Adipocyte (in vitro differentiated cells): ENCODE data around the gene PI16.
"Not testable (repeated sequence)": the region's sequence is repeated elsewhere in the genome, so short reads cannot be mapped to it uniquely, and the experiment has no call there.

Source experiments
- DNase-seq: peaks from one replicate; pipeline ENCODE4 v3.0.0-alpha.2; 2015; ENCODE audit warnings: low read depth
- H3K27me3 ChIP-seq: replicated peaks from 2 replicates; pipeline ENCODE4 v1.7.0; 2013; ENCODE audit warnings: mild to moderate bottlenecking, low read length, moderate library complexity; ENCODE audit not compliant: control insufficient read depth, insufficient read depth
- H3K36me3 ChIP-seq: 2 replicates; pipeline ENCODE4 v1.7.0; 2013; ENCODE audit warnings: low read length, mild to moderate bottlenecking, moderate library complexity; ENCODE audit not compliant: control insufficient read depth, insufficient read depth, severe bottlenecking
- H3K4me1 ChIP-seq: 2 replicates; pipeline ENCODE4 v1.7.0; 2013; ENCODE audit warnings: mild to moderate bottlenecking, low read length, moderate library complexity; ENCODE audit not compliant: control insufficient read depth, insufficient read depth
- H3K4me3 ChIP-seq: 2 replicates; pipeline ENCODE4 v1.7.0; 2013; ENCODE audit warnings: mild to moderate bottlenecking, low read length, moderate library complexity
- H3K9ac ChIP-seq: 2 replicates; pipeline ENCODE4 v1.7.0; 2013; ENCODE audit warnings: mild to moderate bottlenecking, low read length, moderate library complexity
- H3K9me3 ChIP-seq: 2 replicates; pipeline ENCODE4 v1.7.0; 2013; ENCODE audit warnings: mild to moderate bottlenecking, low read length, moderate library complexity; ENCODE audit not compliant: control insufficient read depth

Gene PI16

DNA sequence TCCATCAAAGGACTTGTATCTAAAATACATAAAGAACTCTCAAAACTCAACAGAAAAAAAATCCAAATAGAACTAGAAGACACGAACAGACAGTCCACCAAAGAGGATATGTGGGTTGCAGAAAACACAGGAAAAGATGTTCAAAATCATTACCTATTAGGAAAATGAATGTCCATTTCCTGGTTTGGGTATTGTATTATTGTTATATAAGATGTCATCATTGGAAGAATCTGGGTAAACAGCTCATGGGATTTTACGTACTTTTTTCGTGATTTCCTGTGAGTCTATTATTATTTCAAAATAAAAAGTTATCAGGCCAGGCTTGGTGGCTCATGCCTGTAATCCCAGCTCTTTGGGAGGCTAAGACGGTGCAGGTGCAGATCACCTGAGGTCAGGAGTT is 9.2 kb upstream of the PI16 start:
- H3K9me3 ChIP-seq: no peaks in the 10 kb centered on the region
- no peaks in the 10 kb centered on the region for H3K4me1 ChIP-seq
- no peaks in the 10 kb centered on the region for H3K36me3 ChIP-seq
- DNase-seq: no peak
- no peak overlapping the region for H3K9ac ChIP-seq
- H3K27me3 ChIP-seq: peaks cover 14% of the 10 kb centered on the region
- no peak overlapping the region for H3K4me3 ChIP-seq

GRCh38 chr6:36946526-36946925 is 8.0 kb upstream of the PI16 start:
- no peaks in the 10 kb centered on the region for H3K4me1 ChIP-seq
- peaks cover 14% of the 10 kb centered on the region for H3K27me3 ChIP-seq
- H3K36me3 ChIP-seq: no peaks in the 10 kb centered on the region
- no peaks in the 10 kb centered on the region for H3K9me3 ChIP-seq
- DNase-seq: no peak
- no peak overlapping the region for H3K4me3 ChIP-seq
- H3K9ac ChIP-seq: no peak overlapping the region

GRCh38 chr6:36947570-36948351 is 6.8 kb upstream of the PI16 start:
- H3K36me3 ChIP-seq: no peaks in the 10 kb centered on the region
- no peak overlapping the region for H3K4me3 ChIP-seq
- H3K9me3 ChIP-seq: no peaks in the 10 kb centered on the region
- DNase-seq: no peak
- no peaks in the 10 kb centered on the region for H3K4me1 ChIP-seq
- H3K27me3 ChIP-seq: peaks cover 14% of the 10 kb centered on the region
- H3K9ac ChIP-seq: no peak overlapping the region

GRCh38 chr6:36949076-36949475 is 5.5 kb upstream of the PI16 start:
- peaks cover 14% of the 10 kb centered on the region for H3K27me3 ChIP-seq
- H3K9me3 ChIP-seq, H3K4me3 ChIP-seq, DNase-seq, H3K36me3 ChIP-seq, H3K9ac ChIP-seq, H3K4me1 ChIP-seq: not testable (repeated sequence)

DNA sequence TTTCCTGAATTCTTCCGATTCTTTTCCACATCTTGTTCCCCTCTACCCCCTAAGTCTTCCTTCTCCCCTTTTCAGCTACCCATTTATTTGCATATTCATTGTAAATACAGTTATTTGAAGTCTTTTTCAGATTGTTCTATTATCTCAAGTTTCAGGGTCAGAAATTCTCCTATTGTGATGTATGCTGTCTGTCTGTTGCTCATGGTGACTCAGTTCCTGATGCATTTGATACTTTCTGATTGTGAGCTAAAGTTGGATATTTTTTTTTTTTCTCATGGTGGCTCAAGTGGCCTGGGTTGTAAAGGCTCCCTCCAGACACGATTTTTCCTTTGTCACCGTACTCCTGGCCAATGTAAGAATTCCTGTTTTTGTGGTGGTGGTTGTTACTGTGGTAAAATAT is 4.9 kb upstream of the PI16 start:
- no peaks in the 10 kb centered on the region for H3K9me3 ChIP-seq
- no peaks in the 10 kb centered on the region for H3K4me1 ChIP-seq
- peak; percentile 34 for DNase-seq
- H3K9ac ChIP-seq: no peak overlapping the region
- H3K36me3 ChIP-seq: no peaks in the 10 kb centered on the region
- H3K4me3 ChIP-seq: no peak overlapping the region
- peaks cover 12% of the 10 kb centered on the region for H3K27me3 ChIP-seq

GRCh38 chr6:36953931-36954261 is 642 bp upstream of the PI16 start:
- Histone ChIP-seq H3K36me3 (no peaks in the 10 kb centered on the region), H3K4me3 (no peak overlapping the region), H3K4me1 (no peaks in the 10 kb centered on the region), H3K9me3 (no peaks in the 10 kb centered on the region), H3K27me3 (peaks cover 17% of the 10 kb centered on the region), H3K9ac (no peak overlapping the region)
- no peak for DNase-seq

DNA sequence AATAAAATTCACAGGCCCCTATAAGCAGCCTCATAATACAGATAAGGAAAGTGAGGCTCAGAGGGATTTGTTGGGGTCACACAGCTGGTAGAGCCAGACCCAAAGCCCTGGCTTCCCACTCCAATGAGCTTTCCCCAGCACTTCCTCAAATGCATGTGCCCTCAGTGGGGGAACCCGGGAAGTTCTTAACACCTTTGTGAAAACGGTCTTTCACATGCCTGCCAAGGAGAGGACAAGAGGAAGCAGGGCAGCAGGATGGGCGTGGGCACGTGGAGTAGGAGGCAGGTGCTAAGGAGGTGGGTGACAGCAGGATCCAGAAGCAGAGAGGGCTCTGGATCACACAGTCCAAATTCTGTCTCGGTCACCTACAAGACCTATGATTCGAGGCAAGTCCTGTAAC is 598 bp downstream of the PI16 start:
- no peaks in the 10 kb centered on the region for H3K9me3 ChIP-seq
- no peaks in the 10 kb centered on the region for H3K36me3 ChIP-seq
- DNase-seq: no peak
- H3K9ac ChIP-seq: no peak overlapping the region
- peaks cover 17% of the 10 kb centered on the region for H3K27me3 ChIP-seq
- H3K4me1 ChIP-seq: no peaks in the 10 kb centered on the region
- H3K4me3 ChIP-seq: no peak overlapping the region

GRCh38 chr6:36955671-36956445 is 1.3 kb downstream of the PI16 start:
- DNase-seq: no peak
- H3K9me3 ChIP-seq: no peaks in the 10 kb centered on the region
- no peaks in the 10 kb centered on the region for H3K36me3 ChIP-seq
- H3K4me3 ChIP-seq: no peak overlapping the region
- H3K9ac ChIP-seq: no peak overlapping the region
- no peaks in the 10 kb centered on the region for H3K4me1 ChIP-seq
- peaks cover 17% of the 10 kb centered on the region for H3K27me3 ChIP-seq

DNA sequence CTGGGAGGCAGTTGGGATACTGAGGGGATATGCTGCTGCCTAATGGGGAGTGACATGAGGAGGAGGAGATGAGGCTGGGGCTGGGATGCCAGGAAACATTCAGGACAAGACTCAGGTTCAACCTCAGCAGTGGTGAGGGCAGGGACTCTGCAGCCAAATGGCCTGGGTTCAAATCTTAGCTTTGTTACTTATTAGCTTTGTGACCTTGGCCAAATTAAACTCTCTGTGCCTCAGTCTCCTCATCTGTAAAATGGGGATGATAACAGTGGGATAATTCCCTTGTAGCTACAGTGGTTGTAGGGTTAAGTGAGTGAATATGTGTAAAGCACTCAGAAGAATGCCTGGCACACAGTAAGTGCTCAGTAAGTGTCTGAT is 1.9 kb downstream of the PI16 start:
- DNase-seq: no peak
- H3K9me3 ChIP-seq: no peaks in the 10 kb centered on the region
- no peaks in the 10 kb centered on the region for H3K36me3 ChIP-seq
- H3K27me3 ChIP-seq: peaks cover 17% of the 10 kb centered on the region
- H3K4me3 ChIP-seq: no peak overlapping the region
- no peaks in the 10 kb centered on the region for H3K4me1 ChIP-seq
- H3K9ac ChIP-seq: no peak overlapping the region

DNA sequence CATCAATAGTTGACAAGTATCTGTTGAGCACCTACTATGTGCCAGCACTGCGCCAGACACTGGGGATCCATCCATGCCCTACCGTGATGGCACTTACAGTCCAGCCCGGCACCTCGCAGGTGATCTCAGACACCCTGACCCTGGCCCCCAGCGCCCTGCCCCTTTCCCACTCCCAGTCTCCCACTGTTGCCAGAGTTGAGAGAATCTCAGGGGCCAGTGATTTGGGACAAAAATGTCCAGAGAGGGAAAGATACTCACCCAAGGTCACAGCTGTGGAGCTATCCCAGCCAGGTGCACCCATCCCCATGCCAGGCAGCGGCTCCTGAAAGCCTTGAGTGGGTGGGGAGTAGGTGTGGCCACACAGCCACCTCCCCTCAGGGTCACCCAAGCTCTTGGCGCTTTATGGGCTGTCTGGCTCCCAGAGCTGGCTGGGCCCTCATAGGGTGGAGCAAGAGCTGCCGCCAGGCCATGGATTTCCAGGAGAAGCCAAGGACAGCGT is 3.3 kb downstream of the PI16 start:
- no peaks in the 10 kb centered on the region for H3K36me3 ChIP-seq
- no peak for DNase-seq
- no peak overlapping the region for H3K4me3 ChIP-seq
- no peaks in the 10 kb centered on the region for H3K9me3 ChIP-seq
- peaks cover 17% of the 10 kb centered on the region for H3K27me3 ChIP-seq
- no peaks in the 10 kb centered on the region for H3K4me1 ChIP-seq
- H3K9ac ChIP-seq: no peak overlapping the region

DNA sequence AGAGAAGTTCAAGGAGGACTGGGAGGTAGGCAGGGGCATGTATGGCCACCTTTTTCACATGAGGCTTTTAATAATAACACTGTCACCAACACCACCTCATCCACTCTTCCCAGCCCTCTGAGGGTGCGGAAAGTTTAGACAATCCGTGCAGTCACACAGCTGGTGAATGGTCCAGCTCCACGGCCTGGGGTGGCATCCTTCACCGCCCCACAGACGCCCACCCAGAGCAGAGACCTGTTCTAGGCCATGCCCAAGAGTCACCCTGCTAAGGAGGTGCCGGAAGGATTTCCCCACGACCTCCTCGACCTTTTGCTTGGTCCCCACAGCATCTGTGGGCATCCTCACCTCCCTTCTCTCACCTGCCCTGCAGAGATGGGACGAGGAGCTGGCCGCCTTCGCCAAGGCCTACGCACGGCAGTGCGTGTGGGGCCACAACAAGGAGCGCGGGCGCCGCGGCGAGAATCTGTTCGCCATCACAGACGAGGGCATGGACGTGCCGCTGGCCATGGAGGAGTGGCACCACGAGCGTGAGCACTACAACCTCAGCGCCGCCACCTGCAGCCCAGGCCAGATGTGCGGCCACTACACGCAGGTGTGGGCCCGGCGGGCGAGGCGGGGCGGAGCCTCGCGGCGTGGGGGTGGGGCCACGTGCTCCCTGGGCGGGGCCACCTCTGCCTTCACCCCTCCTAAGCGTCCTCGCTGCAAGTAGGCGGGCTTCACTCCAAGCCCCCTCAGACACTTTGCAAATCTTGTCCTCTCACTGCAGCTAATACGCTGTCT is 4.4 kb downstream of the PI16 start:
- Histone ChIP-seq H3K9me3 (no peaks in the 10 kb centered on the region), H3K4me1 (no peaks in the 10 kb centered on the region), H3K36me3 (no peaks in the 10 kb centered on the region), H3K27me3 (peaks cover 17% of the 10 kb centered on the region), H3K9ac (no peak overlapping the region), H3K4me3 (no peak overlapping the region)
- DNase-seq: no peak
